ENCODE measurements around the gene SEC63. TPM values are rescaled to one million over a fixed set of nuclear protein-coding genes. Genes with fewer than 3 reads are reported as not detected.

Gene SEC63
- total RNA-seq, 1 experiment from 2014 or later = 97.6 TPM

DNA sequence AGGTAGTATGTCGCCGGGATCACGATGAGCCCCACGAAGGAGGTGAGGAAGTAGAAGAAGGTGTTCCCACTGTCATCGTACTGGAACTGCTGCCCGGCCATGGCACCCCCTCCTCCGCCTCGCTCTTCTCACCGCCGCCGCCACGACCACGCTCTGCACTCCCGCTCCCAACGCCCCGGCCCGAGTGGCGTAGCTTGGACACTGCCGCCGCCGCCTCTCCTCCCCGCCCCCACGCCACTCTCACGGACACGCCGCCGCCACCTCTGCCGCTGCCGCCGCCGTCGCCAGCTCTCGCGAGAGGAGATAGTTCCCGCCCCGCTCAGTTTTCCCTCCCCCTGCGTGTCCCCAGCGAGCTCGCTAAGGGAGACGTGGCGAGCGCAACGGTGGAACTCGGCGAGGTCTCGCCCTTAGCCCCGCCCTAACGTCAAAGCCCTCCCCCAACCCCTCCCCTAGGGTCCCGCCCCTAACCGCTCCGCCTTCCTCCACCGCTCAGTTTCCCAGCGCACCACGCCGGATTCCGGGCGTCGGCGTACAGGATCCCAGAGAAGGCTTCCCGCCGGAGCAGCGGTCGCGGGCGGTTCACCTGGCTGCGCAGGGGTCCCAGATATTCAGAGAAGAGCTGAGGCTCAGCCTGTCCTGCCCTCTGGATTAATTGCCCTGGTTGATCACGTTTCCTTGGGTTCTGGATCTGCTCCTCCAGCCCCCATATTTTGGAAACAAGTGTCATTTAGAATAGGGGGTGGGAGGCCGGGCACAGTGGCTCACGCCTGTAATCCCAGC is at the start of gene SEC63 (continued):
- TF ChIP-seq, protein P1, sequence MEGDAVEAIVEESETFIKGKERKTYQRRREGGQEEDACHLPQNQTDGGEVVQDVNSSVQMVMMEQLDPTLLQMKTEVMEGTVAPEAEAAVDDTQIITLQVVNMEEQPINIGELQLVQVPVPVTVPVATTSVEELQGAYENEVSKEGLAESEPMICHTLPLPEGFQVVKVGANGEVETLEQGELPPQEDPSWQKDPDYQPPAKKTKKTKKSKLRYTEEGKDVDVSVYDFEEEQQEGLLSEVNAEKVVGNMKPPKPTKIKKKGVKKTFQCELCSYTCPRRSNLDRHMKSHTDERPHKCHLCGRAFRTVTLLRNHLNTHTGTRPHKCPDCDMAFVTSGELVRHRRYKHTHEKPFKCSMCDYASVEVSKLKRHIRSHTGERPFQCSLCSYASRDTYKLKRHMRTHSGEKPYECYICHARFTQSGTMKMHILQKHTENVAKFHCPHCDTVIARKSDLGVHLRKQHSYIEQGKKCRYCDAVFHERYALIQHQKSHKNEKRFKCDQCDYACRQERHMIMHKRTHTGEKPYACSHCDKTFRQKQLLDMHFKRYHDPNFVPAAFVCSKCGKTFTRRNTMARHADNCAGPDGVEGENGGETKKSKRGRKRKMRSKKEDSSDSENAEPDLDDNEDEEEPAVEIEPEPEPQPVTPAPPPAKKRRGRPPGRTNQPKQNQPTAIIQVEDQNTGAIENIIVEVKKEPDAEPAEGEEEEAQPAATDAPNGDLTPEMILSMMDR (IDR thresholded peaks at IDR 0.05) = no peak
- TF ChIP-seq, protein P2, sequence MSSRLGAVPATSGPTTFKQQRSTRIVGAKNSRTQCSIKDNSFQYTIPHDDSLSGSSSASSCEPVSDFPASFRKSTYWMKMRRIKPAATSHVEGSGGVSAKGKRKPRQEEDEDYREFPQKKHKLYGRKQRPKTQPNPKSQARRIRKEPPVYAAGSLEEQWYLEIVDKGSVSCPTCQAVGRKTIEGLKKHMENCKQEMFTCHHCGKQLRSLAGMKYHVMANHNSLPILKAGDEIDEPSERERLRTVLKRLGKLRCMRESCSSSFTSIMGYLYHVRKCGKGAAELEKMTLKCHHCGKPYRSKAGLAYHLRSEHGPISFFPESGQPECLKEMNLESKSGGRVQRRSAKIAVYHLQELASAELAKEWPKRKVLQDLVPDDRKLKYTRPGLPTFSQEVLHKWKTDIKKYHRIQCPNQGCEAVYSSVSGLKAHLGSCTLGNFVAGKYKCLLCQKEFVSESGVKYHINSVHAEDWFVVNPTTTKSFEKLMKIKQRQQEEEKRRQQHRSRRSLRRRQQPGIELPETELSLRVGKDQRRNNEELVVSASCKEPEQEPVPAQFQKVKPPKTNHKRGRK (CRISPR knock-in tag; IDR thresholded peaks at IDR 0.05; ENCODE audit: borderline replicate concordance) = no peak
- TF ChIP-seq SMAD4 (CRISPR knock-in tag; IDR thresholded peaks at IDR 0.05) = no peak
- TF ChIP-seq SMAD3 (CRISPR knock-in tag; IDR thresholded peaks at IDR 0.05; ENCODE audit: borderline replicate concordance) = no peak
- peak; percentile 41; the same call in 1 of the 2 replicates for TF ChIP-seq CREB1 (CRISPR knock-in tag; IDR thresholded peaks at IDR 0.05)
- no peak for TF ChIP-seq ELF4 (CRISPR knock-in tag; IDR thresholded peaks at IDR 0.05; ENCODE audit: low read depth)
- TF ChIP-seq, protein P3, sequence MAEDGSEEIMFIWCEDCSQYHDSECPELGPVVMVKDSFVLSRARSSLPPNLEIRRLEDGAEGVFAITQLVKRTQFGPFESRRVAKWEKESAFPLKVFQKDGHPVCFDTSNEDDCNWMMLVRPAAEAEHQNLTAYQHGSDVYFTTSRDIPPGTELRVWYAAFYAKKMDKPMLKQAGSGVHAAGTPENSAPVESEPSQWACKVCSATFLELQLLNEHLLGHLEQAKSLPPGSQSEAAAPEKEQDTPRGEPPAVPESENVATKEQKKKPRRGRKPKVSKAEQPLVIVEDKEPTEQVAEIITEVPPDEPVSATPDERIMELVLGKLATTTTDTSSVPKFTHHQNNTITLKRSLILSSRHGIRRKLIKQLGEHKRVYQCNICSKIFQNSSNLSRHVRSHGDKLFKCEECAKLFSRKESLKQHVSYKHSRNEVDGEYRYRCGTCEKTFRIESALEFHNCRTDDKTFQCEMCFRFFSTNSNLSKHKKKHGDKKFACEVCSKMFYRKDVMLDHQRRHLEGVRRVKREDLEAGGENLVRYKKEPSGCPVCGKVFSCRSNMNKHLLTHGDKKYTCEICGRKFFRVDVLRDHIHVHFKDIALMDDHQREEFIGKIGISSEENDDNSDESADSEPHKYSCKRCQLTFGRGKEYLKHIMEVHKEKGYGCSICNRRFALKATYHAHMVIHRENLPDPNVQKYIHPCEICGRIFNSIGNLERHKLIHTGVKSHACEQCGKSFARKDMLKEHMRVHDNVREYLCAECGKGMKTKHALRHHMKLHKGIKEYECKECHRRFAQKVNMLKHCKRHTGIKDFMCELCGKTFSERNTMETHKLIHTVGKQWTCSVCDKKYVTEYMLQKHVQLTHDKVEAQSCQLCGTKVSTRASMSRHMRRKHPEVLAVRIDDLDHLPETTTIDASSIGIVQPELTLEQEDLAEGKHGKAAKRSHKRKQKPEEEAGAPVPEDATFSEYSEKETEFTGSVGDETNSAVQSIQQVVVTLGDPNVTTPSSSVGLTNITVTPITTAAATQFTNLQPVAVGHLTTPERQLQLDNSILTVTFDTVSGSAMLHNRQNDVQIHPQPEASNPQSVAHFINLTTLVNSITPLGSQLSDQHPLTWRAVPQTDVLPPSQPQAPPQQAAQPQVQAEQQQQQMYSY (CRISPR knock-in tag; IDR thresholded peaks at IDR 0.05) = no peak
- peak; percentile 44; the same call in 1 of the 2 replicates for TF ChIP-seq GABPB1 (CRISPR knock-in tag; IDR thresholded peaks at IDR 0.05)
- TF ChIP-seq JAZF1 (CRISPR knock-in tag; IDR thresholded peaks at IDR 0.05) = no peak
- no peak for TF ChIP-seq ZNF232 (CRISPR knock-in tag; IDR thresholded peaks at IDR 0.05)
- TF ChIP-seq, protein P4, sequence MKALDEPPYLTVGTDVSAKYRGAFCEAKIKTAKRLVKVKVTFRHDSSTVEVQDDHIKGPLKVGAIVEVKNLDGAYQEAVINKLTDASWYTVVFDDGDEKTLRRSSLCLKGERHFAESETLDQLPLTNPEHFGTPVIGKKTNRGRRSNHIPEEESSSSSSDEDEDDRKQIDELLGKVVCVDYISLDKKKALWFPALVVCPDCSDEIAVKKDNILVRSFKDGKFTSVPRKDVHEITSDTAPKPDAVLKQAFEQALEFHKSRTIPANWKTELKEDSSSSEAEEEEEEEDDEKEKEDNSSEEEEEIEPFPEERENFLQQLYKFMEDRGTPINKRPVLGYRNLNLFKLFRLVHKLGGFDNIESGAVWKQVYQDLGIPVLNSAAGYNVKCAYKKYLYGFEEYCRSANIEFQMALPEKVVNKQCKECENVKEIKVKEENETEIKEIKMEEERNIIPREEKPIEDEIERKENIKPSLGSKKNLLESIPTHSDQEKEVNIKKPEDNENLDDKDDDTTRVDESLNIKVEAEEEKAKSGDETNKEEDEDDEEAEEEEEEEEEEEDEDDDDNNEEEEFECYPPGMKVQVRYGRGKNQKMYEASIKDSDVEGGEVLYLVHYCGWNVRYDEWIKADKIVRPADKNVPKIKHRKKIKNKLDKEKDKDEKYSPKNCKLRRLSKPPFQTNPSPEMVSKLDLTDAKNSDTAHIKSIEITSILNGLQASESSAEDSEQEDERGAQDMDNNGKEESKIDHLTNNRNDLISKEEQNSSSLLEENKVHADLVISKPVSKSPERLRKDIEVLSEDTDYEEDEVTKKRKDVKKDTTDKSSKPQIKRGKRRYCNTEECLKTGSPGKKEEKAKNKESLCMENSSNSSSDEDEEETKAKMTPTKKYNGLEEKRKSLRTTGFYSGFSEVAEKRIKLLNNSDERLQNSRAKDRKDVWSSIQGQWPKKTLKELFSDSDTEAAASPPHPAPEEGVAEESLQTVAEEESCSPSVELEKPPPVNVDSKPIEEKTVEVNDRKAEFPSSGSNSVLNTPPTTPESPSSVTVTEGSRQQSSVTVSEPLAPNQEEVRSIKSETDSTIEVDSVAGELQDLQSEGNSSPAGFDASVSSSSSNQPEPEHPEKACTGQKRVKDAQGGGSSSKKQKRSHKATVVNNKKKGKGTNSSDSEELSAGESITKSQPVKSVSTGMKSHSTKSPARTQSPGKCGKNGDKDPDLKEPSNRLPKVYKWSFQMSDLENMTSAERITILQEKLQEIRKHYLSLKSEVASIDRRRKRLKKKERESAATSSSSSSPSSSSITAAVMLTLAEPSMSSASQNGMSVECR (CRISPR knock-in tag; IDR thresholded peaks at IDR 0.05; ENCODE audit: borderline replicate concordance) = 0 out of 2 replicates have a peak, but pooled peaks have one; percentile 28
- TF ChIP-seq, protein P5, sequence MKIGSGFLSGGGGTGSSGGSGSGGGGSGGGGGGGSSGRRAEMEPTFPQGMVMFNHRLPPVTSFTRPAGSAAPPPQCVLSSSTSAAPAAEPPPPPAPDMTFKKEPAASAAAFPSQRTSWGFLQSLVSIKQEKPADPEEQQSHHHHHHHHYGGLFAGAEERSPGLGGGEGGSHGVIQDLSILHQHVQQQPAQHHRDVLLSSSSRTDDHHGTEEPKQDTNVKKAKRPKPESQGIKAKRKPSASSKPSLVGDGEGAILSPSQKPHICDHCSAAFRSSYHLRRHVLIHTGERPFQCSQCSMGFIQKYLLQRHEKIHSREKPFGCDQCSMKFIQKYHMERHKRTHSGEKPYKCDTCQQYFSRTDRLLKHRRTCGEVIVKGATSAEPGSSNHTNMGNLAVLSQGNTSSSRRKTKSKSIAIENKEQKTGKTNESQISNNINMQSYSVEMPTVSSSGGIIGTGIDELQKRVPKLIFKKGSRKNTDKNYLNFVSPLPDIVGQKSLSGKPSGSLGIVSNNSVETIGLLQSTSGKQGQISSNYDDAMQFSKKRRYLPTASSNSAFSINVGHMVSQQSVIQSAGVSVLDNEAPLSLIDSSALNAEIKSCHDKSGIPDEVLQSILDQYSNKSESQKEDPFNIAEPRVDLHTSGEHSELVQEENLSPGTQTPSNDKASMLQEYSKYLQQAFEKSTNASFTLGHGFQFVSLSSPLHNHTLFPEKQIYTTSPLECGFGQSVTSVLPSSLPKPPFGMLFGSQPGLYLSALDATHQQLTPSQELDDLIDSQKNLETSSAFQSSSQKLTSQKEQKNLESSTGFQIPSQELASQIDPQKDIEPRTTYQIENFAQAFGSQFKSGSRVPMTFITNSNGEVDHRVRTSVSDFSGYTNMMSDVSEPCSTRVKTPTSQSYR (CRISPR knock-in tag; IDR thresholded peaks at IDR 0.05) = 0 out of 2 replicates have a peak, but pooled peaks have one; percentile 25
- TF ChIP-seq ETV6 (CRISPR knock-in tag; IDR thresholded peaks at IDR 0.05) = peak; percentile 61
- TF ChIP-seq, protein P6, sequence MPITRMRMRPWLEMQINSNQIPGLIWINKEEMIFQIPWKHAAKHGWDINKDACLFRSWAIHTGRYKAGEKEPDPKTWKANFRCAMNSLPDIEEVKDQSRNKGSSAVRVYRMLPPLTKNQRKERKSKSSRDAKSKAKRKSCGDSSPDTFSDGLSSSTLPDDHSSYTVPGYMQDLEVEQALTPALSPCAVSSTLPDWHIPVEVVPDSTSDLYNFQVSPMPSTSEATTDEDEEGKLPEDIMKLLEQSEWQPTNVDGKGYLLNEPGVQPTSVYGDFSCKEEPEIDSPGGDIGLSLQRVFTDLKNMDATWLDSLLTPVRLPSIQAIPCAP (CRISPR knock-in tag; IDR thresholded peaks at IDR 0.05) = 0 out of 2 replicates have a peak, but pooled peaks have one; percentile 34
- TF ChIP-seq NFYB (CRISPR knock-in tag; conservative IDR thresholded peaks at IDR 0.05; ENCODE audit: low read depth) = no peak
- TF ChIP-seq, protein P7, sequence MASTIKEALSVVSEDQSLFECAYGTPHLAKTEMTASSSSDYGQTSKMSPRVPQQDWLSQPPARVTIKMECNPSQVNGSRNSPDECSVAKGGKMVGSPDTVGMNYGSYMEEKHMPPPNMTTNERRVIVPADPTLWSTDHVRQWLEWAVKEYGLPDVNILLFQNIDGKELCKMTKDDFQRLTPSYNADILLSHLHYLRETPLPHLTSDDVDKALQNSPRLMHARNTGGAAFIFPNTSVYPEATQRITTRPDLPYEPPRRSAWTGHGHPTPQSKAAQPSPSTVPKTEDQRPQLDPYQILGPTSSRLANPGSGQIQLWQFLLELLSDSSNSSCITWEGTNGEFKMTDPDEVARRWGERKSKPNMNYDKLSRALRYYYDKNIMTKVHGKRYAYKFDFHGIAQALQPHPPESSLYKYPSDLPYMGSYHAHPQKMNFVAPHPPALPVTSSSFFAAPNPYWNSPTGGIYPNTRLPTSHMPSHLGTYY (CRISPR knock-in tag; IDR thresholded peaks at IDR 0.05) = no peak
- no peak for TF ChIP-seq ZNF121 (CRISPR knock-in tag; IDR thresholded peaks at IDR 0.05)
- TF ChIP-seq, protein P8, sequence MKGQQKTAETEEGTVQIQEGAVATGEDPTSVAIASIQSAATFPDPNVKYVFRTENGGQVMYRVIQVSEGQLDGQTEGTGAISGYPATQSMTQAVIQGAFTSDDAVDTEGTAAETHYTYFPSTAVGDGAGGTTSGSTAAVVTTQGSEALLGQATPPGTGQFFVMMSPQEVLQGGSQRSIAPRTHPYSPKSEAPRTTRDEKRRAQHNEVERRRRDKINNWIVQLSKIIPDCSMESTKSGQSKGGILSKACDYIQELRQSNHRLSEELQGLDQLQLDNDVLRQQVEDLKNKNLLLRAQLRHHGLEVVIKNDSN (CRISPR knock-in tag; IDR thresholded peaks at IDR 0.05) = no peak
- TF ChIP-seq IRF2 (CRISPR knock-in tag; IDR thresholded peaks at IDR 0.05; ENCODE audit: borderline replicate concordance, low read depth) = no peak
